Omental fat pad (tissue), 4 donors: ENCODE data around the gene NOSIP. TPM values are rescaled to one million over a fixed set of nuclear protein-coding genes. Genes with fewer than 3 reads are reported as not detected.
"Not testable (repeated sequence)": the region's sequence is repeated elsewhere in the genome, so short reads cannot be mapped to it uniquely, and the experiment has no call there.

ENCODE experiments used
- ATAC-seq: fragments of 150-250 bp; one replicate; pipeline ENCODE4 v1.9.1; 2016; ENCODE audit warnings: mild to moderate bottlenecking, moderate library complexity; ENCODE audit not compliant: low FRiP score
- DNase-seq: peaks from one replicate; pipeline ENCODE4 v3.0.0-alpha.2; 2019; ENCODE audit warnings: low spot score
- CTCF ChIP-seq, 3 donors: fragments of 450-650 bp; IDR thresholded peaks; one replicate each; pipeline ENCODE4 v1.5.1; 2016 to 2017; ENCODE audit warnings: antibody characterized with exemption in 3 of 3, mild to moderate bottlenecking in 3 of 3, moderate library complexity in 2 of 3
- total RNA-seq, 4 donors: library from RNA; depleted of rRNA; stranded (reverse); fragments of >200 nt; gene quantifications; one replicate each; pipeline ENCODE4 v1.1.0, GENCODE V29; 2016

The NOSIP gene
- 10 to 100 TPM; 36.9 to 70.8 (median 46.4) TPM for total RNA-seq

- ATAC-seq (peak; percentile 96), DNase-seq (peak; percentile 65)
- no peak for TF ChIP-seq CTCF (IDR thresholded peaks at IDR 0.05)
These were observed at the start of gene NOSIP for GRCh38 chr19:49580264-49581006. TSS of gene NOSIP (minus strand) at chr19:49580556. CDS start at chr19:49560691, 19,865 bp downstream.

GRCh38 chr19:49629659-49630058 lies 49.3 kb upstream of the NOSIP start:
- TF ChIP-seq CTCF (IDR thresholded peaks at IDR 0.05), result no peak
- DNase-seq (no peak), ATAC-seq (no peak)

- DNase-seq (no peak), ATAC-seq (no peak)
These were observed 45.9 kb upstream of the NOSIP start for GRCh38 chr19:49626226-49626625.

GRCh38 chr19:49624967-49625910 lies 44.9 kb upstream of the NOSIP start:
- peak; percentile 33 for ATAC-seq
- TF ChIP-seq CTCF (IDR thresholded peaks at IDR 0.05), result no peak
- DNase-seq, result no peak

More at GRCh38 chr19:49626226-49626625, 45.9 kb upstream of the NOSIP start:
- no peak for TF ChIP-seq CTCF (IDR thresholded peaks at IDR 0.05)

GRCh38 chr19:49617860-49618259 lies 37.5 kb upstream of the NOSIP start:
- ATAC-seq, DNase-seq: not testable (repeated sequence)

GRCh38 chr19:49616945-49617344 lies 36.6 kb upstream of the NOSIP start:
- ATAC-seq, result no peak
- TF ChIP-seq CTCF (IDR thresholded peaks at IDR 0.05), result no peak

GRCh38 chr19:49616532-49616931 lies 36.2 kb upstream of the NOSIP start:
- ATAC-seq, result no peak
- DNase-seq, result no peak
- no peak for TF ChIP-seq CTCF (IDR thresholded peaks at IDR 0.05)

More at GRCh38 chr19:49616945-49617344, 36.6 kb upstream of the NOSIP start:
- no peak for DNase-seq
